Measurements from ENCODE around the gene CLEC19A. TPM values are rescaled to one million over a fixed set of nuclear protein-coding genes. Genes with fewer than 3 reads are reported as not detected.

CLEC19A gene
- total RNA-seq, 2 experiments from 2014 or later, result not detected

DNA sequence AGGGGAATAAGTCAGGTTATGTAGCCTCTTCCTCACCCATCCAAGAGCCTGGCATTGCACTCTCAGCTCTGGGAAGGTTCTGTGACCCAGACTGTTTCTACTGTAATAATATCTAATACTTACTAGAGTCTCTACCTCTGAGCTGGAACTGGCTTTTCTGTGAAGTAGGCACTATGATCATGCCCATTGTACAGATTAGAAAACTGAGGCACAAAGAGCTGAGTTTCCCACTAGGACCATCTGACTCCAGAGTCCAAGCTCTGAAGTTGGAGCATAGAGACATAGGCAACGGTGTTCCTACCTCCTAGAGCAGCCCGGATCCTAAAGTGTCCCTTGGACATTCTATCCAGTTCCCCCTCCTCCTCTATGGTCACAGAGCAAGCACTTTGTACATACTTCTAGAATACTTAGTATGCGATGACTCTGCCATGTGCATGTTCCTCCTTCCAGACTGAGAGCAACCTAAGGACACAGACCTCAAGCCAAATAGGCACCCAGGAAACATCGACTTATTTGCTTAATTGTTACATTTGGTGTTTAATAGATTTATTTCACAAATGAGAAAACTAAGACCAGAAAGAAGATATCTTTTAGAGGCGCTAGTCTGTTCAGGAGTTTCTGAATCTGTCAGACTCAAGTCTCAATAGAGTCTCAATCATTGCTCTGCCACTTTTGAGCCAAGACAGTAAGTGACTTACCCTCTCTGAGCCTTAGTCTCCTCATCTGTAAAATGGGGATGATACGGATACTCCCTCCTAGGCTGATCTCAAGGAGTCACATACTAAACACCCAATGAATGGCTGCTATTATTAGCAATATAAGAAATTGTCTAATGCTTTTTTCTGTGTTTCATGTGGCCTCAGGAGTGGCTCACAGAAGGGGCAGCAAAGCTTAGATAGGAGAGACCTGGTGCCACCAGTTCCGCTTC lies 3.6 kb downstream of the CLEC19A start:
- Histone ChIP-seq H3K4me3 (ENCODE audit: low read depth, low read length, poor library complexity, severe bottlenecking) (no peak overlapping the region), H3K9me3 (ENCODE audit: low read length) (no peaks in the 10 kb centered on the region), H3K79me2 (ENCODE audit: insufficient read depth, low read depth, low read length) (no peaks in the 10 kb centered on the region), H4K20me1 (ENCODE audit: insufficient read depth, low read length) (no peaks in the 10 kb centered on the region), H3K4me1 (ENCODE audit: insufficient read depth, low read length, poor library complexity, severe bottlenecking) (peaks cover 5% of the 10 kb centered on the region), H3K27ac (ENCODE audit: low read depth, low read length, poor library complexity, severe bottlenecking) (no peak overlapping the region), H2AFZ (ENCODE audit: low read length) (no peak overlapping the region), H3K36me3 (ENCODE audit: insufficient read depth, low read length) (no peaks in the 10 kb centered on the region), H3K4me2 (ENCODE audit: low read length) (no peak overlapping the region), H3K9me2 (ENCODE audit: insufficient read depth, low read length) (no peaks in the 10 kb centered on the region)
- intact Hi-C loops (cut with micrococcal nuclease; ENCODE audit: unreplicated experiment), result no loop called here
- POLR2A ChIA-PET, result no interaction called here
- no peak for DNase-seq (ENCODE audit: low spot score)
- TF ChIP-seq, protein P1, sequence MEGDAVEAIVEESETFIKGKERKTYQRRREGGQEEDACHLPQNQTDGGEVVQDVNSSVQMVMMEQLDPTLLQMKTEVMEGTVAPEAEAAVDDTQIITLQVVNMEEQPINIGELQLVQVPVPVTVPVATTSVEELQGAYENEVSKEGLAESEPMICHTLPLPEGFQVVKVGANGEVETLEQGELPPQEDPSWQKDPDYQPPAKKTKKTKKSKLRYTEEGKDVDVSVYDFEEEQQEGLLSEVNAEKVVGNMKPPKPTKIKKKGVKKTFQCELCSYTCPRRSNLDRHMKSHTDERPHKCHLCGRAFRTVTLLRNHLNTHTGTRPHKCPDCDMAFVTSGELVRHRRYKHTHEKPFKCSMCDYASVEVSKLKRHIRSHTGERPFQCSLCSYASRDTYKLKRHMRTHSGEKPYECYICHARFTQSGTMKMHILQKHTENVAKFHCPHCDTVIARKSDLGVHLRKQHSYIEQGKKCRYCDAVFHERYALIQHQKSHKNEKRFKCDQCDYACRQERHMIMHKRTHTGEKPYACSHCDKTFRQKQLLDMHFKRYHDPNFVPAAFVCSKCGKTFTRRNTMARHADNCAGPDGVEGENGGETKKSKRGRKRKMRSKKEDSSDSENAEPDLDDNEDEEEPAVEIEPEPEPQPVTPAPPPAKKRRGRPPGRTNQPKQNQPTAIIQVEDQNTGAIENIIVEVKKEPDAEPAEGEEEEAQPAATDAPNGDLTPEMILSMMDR (conservative IDR thresholded peaks at IDR 0.05; ENCODE audit: low read length), result no peak
- TF ChIP-seq EZH2phosphoT487 (IDR thresholded peaks at IDR 0.05; ENCODE audit: borderline replicate concordance, low read depth, low read length), result no peak
- no TSS peak for BruUV-seq (replicated peaks)
- CTCF ChIA-PET (ENCODE audit: unreplicated experiment), result no interaction called here

DNA sequence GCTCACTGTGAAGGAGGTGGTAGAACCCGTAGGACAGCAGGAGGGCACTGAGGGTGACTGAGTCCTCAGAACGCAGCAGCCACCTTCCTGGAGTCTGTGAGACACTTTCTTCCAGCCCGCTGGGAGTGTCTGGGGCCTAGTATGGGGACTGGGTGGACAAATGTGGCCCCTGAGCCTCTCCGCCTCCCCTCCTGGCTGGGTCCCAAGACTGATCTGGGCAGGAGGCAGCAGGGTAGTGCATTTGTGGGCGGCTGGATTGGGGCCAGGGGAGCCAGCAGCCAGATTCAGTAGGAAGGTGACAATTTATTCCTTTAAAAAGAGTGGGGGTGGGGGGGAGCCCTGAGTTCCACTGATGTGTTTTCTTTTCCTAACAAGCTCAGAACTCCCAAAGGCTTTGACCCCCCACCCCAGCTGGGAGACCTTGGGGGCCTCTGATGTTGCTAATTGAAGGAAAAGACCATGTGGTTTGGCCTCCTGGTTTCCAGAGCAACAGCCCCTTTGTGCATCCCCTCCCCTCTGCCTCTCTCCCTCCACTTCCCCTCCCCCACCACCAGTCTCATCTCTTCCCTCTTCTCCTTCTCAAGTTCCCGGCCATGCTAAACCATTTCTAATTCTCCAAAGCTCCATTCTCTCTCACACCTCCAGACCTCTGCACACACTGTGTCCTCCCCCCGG lies 4.4 kb downstream of the CLEC19A start:
- H3K4me2 ChIP-seq (ENCODE audit: low read length), result no peak overlapping the region
- POLR2A ChIA-PET, result no interaction called here
- no TSS peak for BruUV-seq (replicated peaks)
- H3K4me3 ChIP-seq (ENCODE audit: low read depth, low read length, poor library complexity, severe bottlenecking), result no peak overlapping the region
- no peak overlapping the region for H2AFZ ChIP-seq (ENCODE audit: low read length)
- DNase-seq (ENCODE audit: low spot score), result no peak
- no peaks in the 10 kb centered on the region for H3K79me2 ChIP-seq (ENCODE audit: insufficient read depth, low read depth, low read length)
- CTCF ChIA-PET (ENCODE audit: unreplicated experiment), result no interaction called here
- H3K9me2 ChIP-seq (ENCODE audit: insufficient read depth, low read length), result no peaks in the 10 kb centered on the region
- no peaks in the 10 kb centered on the region for H3K9me3 ChIP-seq (ENCODE audit: low read length)
- intact Hi-C loops (cut with micrococcal nuclease; ENCODE audit: unreplicated experiment), result no loop called here
- TF ChIP-seq EZH2phosphoT487 (IDR thresholded peaks at IDR 0.05; ENCODE audit: borderline replicate concordance, low read depth, low read length), result no peak
- TF ChIP-seq, protein P1 (conservative IDR thresholded peaks at IDR 0.05; ENCODE audit: low read length), result no peak
- no peaks in the 10 kb centered on the region for H4K20me1 ChIP-seq (ENCODE audit: insufficient read depth, low read length)
- no peak overlapping the region for H3K27ac ChIP-seq (ENCODE audit: low read depth, low read length, poor library complexity, severe bottlenecking)
- H3K4me1 ChIP-seq (ENCODE audit: insufficient read depth, low read length, poor library complexity, severe bottlenecking), result peaks cover 12% of the 10 kb centered on the region
- no peaks in the 10 kb centered on the region for H3K36me3 ChIP-seq (ENCODE audit: insufficient read depth, low read length)

DNA sequence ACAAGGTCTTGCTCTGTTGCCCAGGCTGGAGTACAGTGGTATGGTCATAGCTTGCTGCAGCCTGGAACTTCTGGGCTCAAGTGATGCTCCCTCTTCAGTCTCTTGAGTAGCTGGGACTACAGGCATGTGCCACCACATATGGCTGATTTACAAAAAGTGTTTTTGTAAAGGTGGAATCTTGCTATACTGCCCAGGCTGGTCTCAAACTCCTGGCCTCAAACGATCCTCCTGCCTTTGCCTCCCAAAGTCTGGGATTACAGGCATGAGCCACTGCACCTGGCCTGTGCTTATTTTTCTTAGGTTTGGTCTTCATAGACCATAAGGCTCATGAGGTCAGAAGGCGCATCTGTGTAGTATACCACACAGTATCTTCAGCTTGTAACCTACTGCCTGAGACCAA lies 5.3 kb downstream of the CLEC19A start:
- Histone ChIP-seq H3K79me2 (ENCODE audit: insufficient read depth, low read depth, low read length) (no peaks in the 10 kb centered on the region), H3K27ac (ENCODE audit: low read depth, low read length, poor library complexity, severe bottlenecking) (no peak overlapping the region), H3K9me2 (ENCODE audit: insufficient read depth, low read length) (no peaks in the 10 kb centered on the region), H3K4me1 (ENCODE audit: insufficient read depth, low read length, poor library complexity, severe bottlenecking) (peaks cover 12% of the 10 kb centered on the region), H2AFZ (ENCODE audit: low read length) (no peak overlapping the region), H3K4me3 (ENCODE audit: low read depth, low read length, poor library complexity, severe bottlenecking) (no peak overlapping the region), H4K20me1 (ENCODE audit: insufficient read depth, low read length) (no peaks in the 10 kb centered on the region), H3K9me3 (ENCODE audit: low read length) (no peaks in the 10 kb centered on the region), H3K36me3 (ENCODE audit: insufficient read depth, low read length) (no peaks in the 10 kb centered on the region), H3K4me2 (ENCODE audit: low read length) (no peak overlapping the region)
- ChIA-PET POLR2A (no interaction called here), CTCF (ENCODE audit: unreplicated experiment) (no interaction called here)
- TF ChIP-seq EZH2phosphoT487 (IDR thresholded peaks at IDR 0.05; ENCODE audit: borderline replicate concordance, low read depth, low read length), result no peak
- TF ChIP-seq, protein P1 (conservative IDR thresholded peaks at IDR 0.05; ENCODE audit: low read length), result no peak
- BruUV-seq (replicated peaks), result no TSS peak
- DNase-seq (ENCODE audit: low spot score), result no peak
- intact Hi-C loops (cut with micrococcal nuclease; ENCODE audit: unreplicated experiment), result no loop called here

Measured in OCI-LY7 (cell line).